Raji (cell line): ENCODE data around the gene CTSS.

Experiments
- POLR2A ChIP-seq: IDR thresholded peaks from 2 replicates; pipeline ENCODE4 v1.6.1; 2011; ENCODE audit warnings: low read depth, low read length, control low read depth; ENCODE audit not compliant: insufficient read depth

The CTSS gene

GRCh38 chr1:150788946-150789345, 23.4 kb upstream of the CTSS start:
- TF ChIP-seq POLR2A, result no peak

- TF ChIP-seq POLR2A, result no peak
Observed at GRCh38 chr1:150787455-150787854, 21.9 kb upstream of the CTSS start.

GRCh38 chr1:150780510-150780909, 14.9 kb upstream of the CTSS start:
- TF ChIP-seq POLR2A, result no peak

- no peak for TF ChIP-seq POLR2A
Observed at GRCh38 chr1:150778409-150778808, 12.8 kb upstream of the CTSS start.

GRCh38 chr1:150777544-150777943, 12.0 kb upstream of the CTSS start:
- no peak for TF ChIP-seq POLR2A

- no peak for TF ChIP-seq POLR2A
Observed at GRCh38 chr1:150775276-150775675, 9.7 kb upstream of the CTSS start.

GRCh38 chr1:150772326-150772725, 6.7 kb upstream of the CTSS start:
- TF ChIP-seq POLR2A, result no peak

- TF ChIP-seq POLR2A, result no peak
Observed at GRCh38 chr1:150764617-150765101, 919 bp downstream of the CTSS start.

GRCh38 chr1:150763018-150763417, 2.6 kb downstream of the CTSS start:
- TF ChIP-seq POLR2A, result no peak

- TF ChIP-seq POLR2A, result no peak
Observed at GRCh38 chr1:150762552-150762951, 3.0 kb downstream of the CTSS start.

- no peak for TF ChIP-seq POLR2A
Observed at GRCh38 chr1:150761801-150762200, 3.8 kb downstream of the CTSS start.

GRCh38 chr1:150760013-150760412, 5.6 kb downstream of the CTSS start:
- no peak for TF ChIP-seq POLR2A

GRCh38 chr1:150753416-150753815, 12.2 kb downstream of the CTSS start:
- TF ChIP-seq POLR2A, result no peak

- no peak for TF ChIP-seq POLR2A
Observed at GRCh38 chr1:150751443-150751842, 14.1 kb downstream of the CTSS start.

- TF ChIP-seq POLR2A, result no peak
Observed at GRCh38 chr1:150749720-150750311, 15.8 kb downstream of the CTSS start.

GRCh38 chr1:150748878-150749719, 16.5 kb downstream of the CTSS start:
- no peak for TF ChIP-seq POLR2A

- TF ChIP-seq POLR2A, result no peak
Observed at GRCh38 chr1:150730130-150730721, 35.4 kb downstream of the CTSS start.

GRCh38 chr1:150724336-150724735, 41.2 kb downstream of the CTSS start:
- TF ChIP-seq POLR2A, result no peak
